CD14-positive monocyte (primary cell): Measurements from ENCODE around the gene ABCA7. TPM values are rescaled to one million over a fixed set of nuclear protein-coding genes. Genes with fewer than 3 reads are reported as not detected.

Source experiments
- DNase-seq, 3 donors: peaks; one replicate each; pipeline ENCODE4 v3.0.0-alpha.2; 2011 to 2022
- H2AFZ ChIP-seq: 2 replicates; pipeline ENCODE4 v1.6.0; 2012; ENCODE audit warnings: mild to moderate bottlenecking, low read depth, low read length, inconsistent platforms; ENCODE audit not compliant: insufficient read depth, poor library complexity, severe bottlenecking
- H3K27ac ChIP-seq, 2 donors: 1 replicate in 1 of 2; 2 replicates in 1 of 2; pipeline ENCODE4 v1.5.1; 2012 to 2013; ENCODE audit warnings: low read length in 2 of 2, control low read depth in 1 of 2, inconsistent platforms in 1 of 2, low read depth in 1 of 2, mild to moderate bottlenecking in 1 of 2
- H3K27me3 ChIP-seq, 2 donors: one replicate each; pipeline versions ENCODE4 v1.6.0 to v1.6.1; 2011 to 2013; ENCODE audit warnings: low read length in 2 of 2; ENCODE audit not compliant: control insufficient read depth in 2 of 2, insufficient read depth in 2 of 2
- H3K36me3 ChIP-seq, 2 donors: replicated peaks in 1 of 2; 1 replicate in 1 of 2; 2 replicates in 1 of 2; pipeline versions ENCODE4 v1.5.1 to v1.6.1; 2012 to 2013; ENCODE audit warnings: low read length in 2 of 2, control low read depth in 1 of 2, inconsistent platforms in 1 of 2, mild to moderate bottlenecking in 1 of 2; ENCODE audit not compliant: insufficient read depth in 2 of 2, control insufficient read depth in 1 of 2
- H3K4me1 ChIP-seq, 2 donors: 1 replicate in 1 of 2; 2 replicates in 1 of 2; pipeline versions ENCODE4 v1.5.1 to v1.6.1; 2012 to 2013; ENCODE audit warnings: low read length in 2 of 2, control low read depth in 1 of 2, inconsistent platforms in 1 of 2, mild to moderate bottlenecking in 1 of 2, moderate library complexity in 1 of 2; ENCODE audit not compliant: insufficient read depth in 2 of 2, control insufficient read depth in 1 of 2
- H3K4me2 ChIP-seq: replicated peaks from 2 replicates; pipeline ENCODE3; 2012; ENCODE audit warnings: low read length, moderate library complexity, mild to moderate bottlenecking; ENCODE audit not compliant: poor library complexity, severe bottlenecking; ENCODE audit errors: extremely low read depth
- H3K4me3 ChIP-seq, 3 experiments: fragments of 200-600 bp in 1 of 3; sonication (generic) in 1 of 3; replicated peaks in 1 of 3; 1 replicate in 2 of 3; 2 replicates in 1 of 3; pipeline ENCODE4 v1.5.1; 2011 to 2013; ENCODE audit warnings: low read length in 3 of 3, mild to moderate bottlenecking in 3 of 3, control low read depth in 2 of 3, low read depth in 2 of 3, inconsistent platforms in 1 of 3, moderate library complexity in 1 of 3
- H3K79me2 ChIP-seq: 2 replicates; pipeline ENCODE4 v1.6.0; 2012; ENCODE audit warnings: mild to moderate bottlenecking, control low read depth, inconsistent platforms, low read length, moderate library complexity; ENCODE audit not compliant: insufficient read depth
- H3K9ac ChIP-seq: 2 replicates; pipeline ENCODE4 v1.6.0; 2017; ENCODE audit warnings: low read length, mild to moderate bottlenecking; ENCODE audit not compliant: insufficient read depth, poor library complexity, severe bottlenecking
- H3K9me3 ChIP-seq, 2 donors: replicated peaks in 1 of 2; 1 replicate in 1 of 2; 2 replicates in 1 of 2; pipeline versions ENCODE4 v1.5.1 to v1.6.1; 2012 to 2013; ENCODE audit warnings: low read length in 2 of 2, control low read depth in 1 of 2; ENCODE audit not compliant: control insufficient read depth in 1 of 2, insufficient read depth in 1 of 2
- H4K20me1 ChIP-seq: 2 replicates; pipeline ENCODE4 v1.6.0; 2012; ENCODE audit warnings: mild to moderate bottlenecking, low read length, control low read depth, moderate library complexity; ENCODE audit not compliant: insufficient read depth
- H3K27ac Mint-ChIP-seq, 7 donors: one replicate each; pipeline ENCODE4 v1.8.0; 2020; ENCODE audit warnings: mild to moderate bottlenecking in 7 of 7, mixed read lengths in 7 of 7, moderate library complexity in 6 of 7, inconsistent platforms in 2 of 7
- H3K27me3 Mint-ChIP-seq, 3 donors: one replicate each; pipeline ENCODE4 v1.8.0; 2021 to 2022; ENCODE audit warnings: low read depth in 3 of 3, mild to moderate bottlenecking in 3 of 3, mixed read lengths in 3 of 3, moderate library complexity in 3 of 3, inconsistent platforms in 1 of 3
- H3K36me3 Mint-ChIP-seq, 2 donors: one replicate each; pipeline ENCODE4 v1.8.0; 2020; ENCODE audit warnings: mixed read lengths in 2 of 2, inconsistent platforms in 1 of 2, mild to moderate bottlenecking in 1 of 2
- H3K4me1 Mint-ChIP-seq: one replicate; pipeline ENCODE4 v1.8.0; 2020; ENCODE audit warnings: mild to moderate bottlenecking, mixed read lengths
- H3K4me3 Mint-ChIP-seq, 2 donors: one replicate each; pipeline ENCODE4 v1.8.0; 2020; ENCODE audit warnings: mild to moderate bottlenecking in 2 of 2, mixed read lengths in 2 of 2, moderate library complexity in 1 of 2
- H3K9me3 Mint-ChIP-seq, 7 donors: one replicate each; pipeline ENCODE4 v1.8.0; 2020 to 2022; ENCODE audit warnings: mixed read lengths in 7 of 7, mild to moderate bottlenecking in 6 of 7, moderate library complexity in 6 of 7, inconsistent platforms in 2 of 7
- CTCF ChIP-seq: fragments of 200-600 bp; IDR thresholded peaks from one replicate; pipeline ENCODE4 v1.8.0; 2022; ENCODE audit warnings: antibody characterized with exemption, mild to moderate bottlenecking
- WGBS: methylation state at CpG from one replicate; pipeline ENCODE4 v1.1.5; 2013; ENCODE audit warnings: missing lambda C conversion rate; ENCODE audit not compliant: insufficient coverage; 5-methylcytosine and 5-hydroxymethylcytosine counted together
- intact Hi-C, 2 donors: fragments of 100-400 bp; cut with micrococcal nuclease; formaldehyde crosslinking; loops; one replicate each; pipeline versions ENCODE4 v1.15.0 to v1.15.1; 2023
- polyA plus RNA-seq, 3 donors: library from polyadenylated mRNA; depleted of rRNA in 1 of 3; unstranded in 2 of 3; stranded (reverse) in 1 of 3; fragments of 300-500 nt in 2 of 3; fragments of >200 nt in 1 of 3; fragmentation: Illumina TruSeq in 2 of 3; gene quantifications; 1 replicate in 2 of 3; 2 replicates in 1 of 3; pipeline ENCODE4 v1.2.3, GENCODE V29; 2012 to 2021

Gene ABCA7
- polyA plus RNA-seq, 3 donors, result 1.7 to 104 (median 7.8) TPM

GRCh38 chr19:1066748-1067340, 26.9 kb downstream of the ABCA7 start, which contains the start of gene ARHGAP45:
TSS of gene ARHGAP45 (plus strand) at chr19:1067167. CDS start at chr19:1067406, 239 bp downstream.
- Mint-ChIP-seq H3K9me3 (peaks cover 0 to 5% (median 0%) of the 10 kb centered on the region in 7 donors), H3K36me3 (peaks cover 14 to 30% of the 10 kb centered on the region in 2 donors), H3K27me3 (peaks cover 0 to 3% (median 2%) of the 10 kb centered on the region in 3 donors), H3K27ac (peak within 1 kb of the TSS; percentile 84 to 98 (median 93)), H3K4me3 (peak within 1 kb of the TSS; percentile 90 to 95), H3K4me1 (peaks cover 51% of the 10 kb centered on the region)
- Histone ChIP-seq H3K4me3 (peak within 1 kb of the TSS; percentile 93 to 100 (median 98)), H4K20me1 (peaks cover 67% of the 10 kb centered on the region), H2AFZ (peak within 1 kb of the TSS; percentile 21), H3K4me2 (peak within 1 kb of the TSS; percentile 99), H3K36me3 (peaks cover 15 to 17% of the 10 kb centered on the region in 2 donors), H3K27ac (peak within 1 kb of the TSS; percentile 89 to 93), H3K9ac (peak within 1 kb of the TSS; percentile 97), H3K27me3 (no peaks in the 10 kb centered on the region), H3K79me2 (peaks cover 54% of the 10 kb centered on the region), H3K4me1 (peaks cover 59 to 79% of the 10 kb centered on the region in 2 donors), H3K9me3 (no peaks in the 10 kb centered on the region)
- WGBS, result 2% methylated on average over 51 of the region's 61 CpGs
- intact Hi-C loops, result loop anchor here (5.0 kb wide), 2 partner anchors 35 to 45 kb away; partner anchors contain the start of genes GPX4 (in 2 of the 2), RNU6-2 (in 1 of the 2) and TMEM259 (in 1 of the 2)
- DNase-seq, result peak; percentile 40 to 78 (median 71)
- TF ChIP-seq CTCF, result no peak

DNA sequence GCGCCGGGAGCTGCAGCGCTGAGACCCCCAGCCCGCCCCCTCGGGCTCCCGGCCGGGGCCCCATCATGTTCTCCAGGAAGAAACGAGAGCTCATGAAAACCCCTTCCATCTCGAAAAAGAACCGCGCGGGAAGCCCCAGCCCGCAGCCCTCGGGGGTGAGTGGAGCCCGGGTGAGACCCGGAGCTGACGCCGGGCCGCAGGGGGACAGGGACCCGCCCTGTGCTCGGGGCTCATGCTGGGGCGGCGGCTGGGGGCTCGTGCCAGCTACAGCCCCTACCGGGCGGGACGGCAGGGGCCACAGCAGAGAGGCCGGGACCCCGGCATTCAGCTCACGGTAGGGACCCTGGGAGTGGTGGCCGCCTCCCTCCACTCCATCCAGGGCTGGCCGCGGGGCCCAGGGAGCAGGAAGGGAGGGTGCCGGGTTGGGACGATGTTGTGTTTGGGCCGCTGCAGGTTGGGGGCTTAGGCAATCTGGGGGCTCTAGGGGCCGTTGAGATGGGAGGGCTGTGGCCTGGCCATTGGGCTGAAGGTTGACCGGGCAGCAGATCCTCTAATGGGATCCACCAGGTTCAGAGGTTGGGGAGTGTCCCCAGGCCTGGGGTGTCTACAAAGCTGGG, 27.5 kb downstream of the ABCA7 start:
- H3K36me3 ChIP-seq, result peaks cover 21% of the 10 kb centered on the region in 2 donors

More for the DNA sequence above, 27.5 kb downstream of the ABCA7 start:
- Mint-ChIP-seq H3K27me3 (peaks cover 0 to 3% (median 2%) of the 10 kb centered on the region in 3 donors), H3K4me3 (peak overlapping the region; percentile 90 to 95), H3K36me3 (peaks cover 20 to 36% of the 10 kb centered on the region in 2 donors), H3K4me1 (peaks cover 57% of the 10 kb centered on the region), H3K9me3 (peaks cover 0 to 5% (median 0%) of the 10 kb centered on the region in 7 donors), H3K27ac (peak overlapping the region; percentile 84 to 98 (median 93))
- H3K9me3 ChIP-seq, result no peaks in the 10 kb centered on the region
- H3K4me3 ChIP-seq, result peak overlapping the region; percentile 93 to 100 (median 98)
- peak overlapping the region; percentile 99 for H3K4me2 ChIP-seq
- 0% methylated on average over 29 of the region's 38 CpGs for WGBS
- no peak overlapping the region for H2AFZ ChIP-seq
- DNase-seq, result peak in 1 of 3 donors; percentile 51
- no peaks in the 10 kb centered on the region for H3K27me3 ChIP-seq
- intact Hi-C loops, result loop anchor here (5.0 kb wide), 2 partner anchors 35 to 45 kb away; partner anchors contain the start of genes GPX4 (in 2 of the 2), RNU6-2 (in 1 of the 2) and TMEM259 (in 1 of the 2)
- H3K9ac ChIP-seq, result peak overlapping the region; percentile 97
- peaks cover 65 to 85% of the 10 kb centered on the region in 2 donors for H3K4me1 ChIP-seq
- H3K27ac ChIP-seq, result peak overlapping the region; percentile 89 to 93
- no peak for TF ChIP-seq CTCF
- H4K20me1 ChIP-seq, result peaks cover 72% of the 10 kb centered on the region
- peaks cover 60% of the 10 kb centered on the region for H3K79me2 ChIP-seq
